Measurements from ENCODE around the gene MNT. TPM values are rescaled to one million over a fixed set of nuclear protein-coding genes. Genes with fewer than 3 reads are reported as not detected.
"Not testable (repeated sequence)": the region's sequence is repeated elsewhere in the genome, so short reads cannot be mapped to it uniquely, and the experiment has no call there.

Gene MNT
- total RNA-seq, 1 donor from 2014 or later = 29.4 TPM

GRCh38 chr17:2444382-2444781 is 43.5 kb upstream of the MNT start:
- Mint-ChIP-seq H3K27me3 (ENCODE audit: low read depth) (no peaks in the 10 kb centered on the region), H3K36me3 (ENCODE audit: low read depth) (peaks cover 11% of the 10 kb centered on the region), H3K4me1 (ENCODE audit: low read depth) (no peaks in the 10 kb centered on the region), H3K4me3 (ENCODE audit: unreplicated experiment) (no peak overlapping the region), H3K9me3 (ENCODE audit: low read depth) (peaks cover 5% of the 10 kb centered on the region), H3K27ac (ENCODE audit: unreplicated experiment) (no peak overlapping the region)
- DNase-seq (ENCODE audit: low spot score) = no peak
- TF ChIP-seq, protein P1, sequence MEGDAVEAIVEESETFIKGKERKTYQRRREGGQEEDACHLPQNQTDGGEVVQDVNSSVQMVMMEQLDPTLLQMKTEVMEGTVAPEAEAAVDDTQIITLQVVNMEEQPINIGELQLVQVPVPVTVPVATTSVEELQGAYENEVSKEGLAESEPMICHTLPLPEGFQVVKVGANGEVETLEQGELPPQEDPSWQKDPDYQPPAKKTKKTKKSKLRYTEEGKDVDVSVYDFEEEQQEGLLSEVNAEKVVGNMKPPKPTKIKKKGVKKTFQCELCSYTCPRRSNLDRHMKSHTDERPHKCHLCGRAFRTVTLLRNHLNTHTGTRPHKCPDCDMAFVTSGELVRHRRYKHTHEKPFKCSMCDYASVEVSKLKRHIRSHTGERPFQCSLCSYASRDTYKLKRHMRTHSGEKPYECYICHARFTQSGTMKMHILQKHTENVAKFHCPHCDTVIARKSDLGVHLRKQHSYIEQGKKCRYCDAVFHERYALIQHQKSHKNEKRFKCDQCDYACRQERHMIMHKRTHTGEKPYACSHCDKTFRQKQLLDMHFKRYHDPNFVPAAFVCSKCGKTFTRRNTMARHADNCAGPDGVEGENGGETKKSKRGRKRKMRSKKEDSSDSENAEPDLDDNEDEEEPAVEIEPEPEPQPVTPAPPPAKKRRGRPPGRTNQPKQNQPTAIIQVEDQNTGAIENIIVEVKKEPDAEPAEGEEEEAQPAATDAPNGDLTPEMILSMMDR (IDR thresholded peaks at IDR 0.05) = no peak

DNA sequence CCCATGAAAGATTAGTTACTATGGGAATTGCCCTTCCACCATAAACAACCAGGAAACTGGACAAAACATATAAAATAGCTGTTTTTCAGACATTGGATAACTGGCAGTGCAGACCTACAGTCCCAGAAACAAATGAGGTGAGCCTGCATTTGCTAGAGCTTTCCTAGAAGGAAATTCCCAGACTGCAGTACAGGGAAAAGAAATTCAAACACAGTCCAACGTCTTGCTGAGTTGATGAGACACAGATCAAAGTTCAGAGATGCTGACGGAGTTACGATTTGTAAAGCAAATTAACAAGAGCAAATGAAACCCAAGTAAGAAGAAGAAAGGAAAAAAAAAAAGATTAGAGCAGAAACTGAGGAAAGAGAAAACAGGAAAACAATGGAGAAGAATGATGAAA is 41.3 kb upstream of the MNT start:
- H3K9me3 Mint-ChIP-seq (ENCODE audit: low read depth) = peaks cover 5% of the 10 kb centered on the region
- H3K27me3 Mint-ChIP-seq (ENCODE audit: low read depth) = no peaks in the 10 kb centered on the region
- TF ChIP-seq, protein P1 (IDR thresholded peaks at IDR 0.05) = no peak
- no peaks in the 10 kb centered on the region for H3K4me1 Mint-ChIP-seq (ENCODE audit: low read depth)
- H3K4me3 Mint-ChIP-seq (ENCODE audit: unreplicated experiment) = no peak overlapping the region
- DNase-seq (ENCODE audit: low spot score) = no peak
- peaks cover 16% of the 10 kb centered on the region for H3K36me3 Mint-ChIP-seq (ENCODE audit: low read depth)
- peak overlapping the region; percentile 65 for H3K27ac Mint-ChIP-seq (ENCODE audit: unreplicated experiment)

GRCh38 chr17:2440930-2441329 is 40.1 kb upstream of the MNT start:
- no peak overlapping the region for H3K4me3 Mint-ChIP-seq (ENCODE audit: unreplicated experiment)

DNA sequence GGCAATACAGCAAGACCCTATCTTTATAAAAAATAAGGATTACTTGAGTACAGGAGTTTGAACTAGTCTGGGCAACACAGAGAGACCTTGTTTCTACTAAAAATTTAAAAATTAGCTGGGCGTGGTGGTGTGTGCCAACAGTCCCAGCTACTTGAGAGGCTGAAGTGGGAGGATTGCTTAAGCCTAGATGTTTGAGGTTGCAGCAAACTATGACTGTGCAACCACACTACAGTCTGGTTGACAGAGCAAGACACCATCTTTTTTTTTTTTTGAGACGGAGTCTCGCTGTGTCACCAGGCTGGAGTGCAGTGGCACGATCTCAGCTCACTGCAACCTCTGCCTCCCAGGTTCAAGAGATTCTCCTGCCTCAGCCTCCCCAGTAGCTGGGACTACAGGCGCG is 39.1 kb upstream of the MNT start:
- H3K4me3 Mint-ChIP-seq (ENCODE audit: unreplicated experiment); H3K9me3 Mint-ChIP-seq (ENCODE audit: low read depth); H3K27ac Mint-ChIP-seq (ENCODE audit: unreplicated experiment); H3K4me1 Mint-ChIP-seq (ENCODE audit: low read depth); DNase-seq (ENCODE audit: low spot score); H3K27me3 Mint-ChIP-seq (ENCODE audit: low read depth): not testable (repeated sequence)
- peaks cover 19% of the 10 kb centered on the region for H3K36me3 Mint-ChIP-seq (ENCODE audit: low read depth)

More at GRCh38 chr17:2440930-2441329, 40.1 kb upstream of the MNT start:
- no peak for DNase-seq (ENCODE audit: low spot score)
- Mint-ChIP-seq H3K27ac (ENCODE audit: unreplicated experiment) (no peak overlapping the region), H3K27me3 (ENCODE audit: low read depth) (no peaks in the 10 kb centered on the region), H3K9me3 (ENCODE audit: low read depth) (peaks cover 2% of the 10 kb centered on the region), H3K36me3 (ENCODE audit: low read depth) (peaks cover 22% of the 10 kb centered on the region), H3K4me1 (ENCODE audit: low read depth) (no peaks in the 10 kb centered on the region)
- TF ChIP-seq, protein P1 (IDR thresholded peaks at IDR 0.05) = no peak

DNA sequence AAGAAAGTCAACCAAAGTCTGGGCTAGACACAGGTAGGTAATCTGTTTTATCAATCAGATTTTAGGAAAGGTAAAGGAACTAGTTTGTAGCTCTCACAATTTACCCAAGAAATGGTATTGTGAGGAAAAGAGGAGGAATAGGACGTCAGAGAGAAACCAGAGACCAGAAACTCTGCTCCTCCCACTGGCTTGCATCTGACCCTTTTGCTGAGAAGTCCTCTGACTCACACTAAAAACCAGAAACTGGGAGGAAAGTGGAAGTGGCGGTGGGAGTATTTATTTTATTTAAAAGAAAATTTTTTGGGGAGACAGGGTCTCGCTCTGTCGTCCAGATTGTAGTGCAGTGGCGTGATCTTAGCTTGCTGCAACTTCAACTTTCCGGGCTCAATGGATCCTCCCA is 38.0 kb upstream of the MNT start:
- H3K9me3 Mint-ChIP-seq (ENCODE audit: low read depth) = no peaks in the 10 kb centered on the region
- no peaks in the 10 kb centered on the region for H3K27me3 Mint-ChIP-seq (ENCODE audit: low read depth)
- H3K36me3 Mint-ChIP-seq (ENCODE audit: low read depth) = peaks cover 19% of the 10 kb centered on the region
- no peak overlapping the region for H3K4me3 Mint-ChIP-seq (ENCODE audit: unreplicated experiment)
- TF ChIP-seq, protein P1 (IDR thresholded peaks at IDR 0.05) = no peak
- no peaks in the 10 kb centered on the region for H3K4me1 Mint-ChIP-seq (ENCODE audit: low read depth)
- no peak overlapping the region for H3K27ac Mint-ChIP-seq (ENCODE audit: unreplicated experiment)
- no peak for DNase-seq (ENCODE audit: low spot score)

DNA sequence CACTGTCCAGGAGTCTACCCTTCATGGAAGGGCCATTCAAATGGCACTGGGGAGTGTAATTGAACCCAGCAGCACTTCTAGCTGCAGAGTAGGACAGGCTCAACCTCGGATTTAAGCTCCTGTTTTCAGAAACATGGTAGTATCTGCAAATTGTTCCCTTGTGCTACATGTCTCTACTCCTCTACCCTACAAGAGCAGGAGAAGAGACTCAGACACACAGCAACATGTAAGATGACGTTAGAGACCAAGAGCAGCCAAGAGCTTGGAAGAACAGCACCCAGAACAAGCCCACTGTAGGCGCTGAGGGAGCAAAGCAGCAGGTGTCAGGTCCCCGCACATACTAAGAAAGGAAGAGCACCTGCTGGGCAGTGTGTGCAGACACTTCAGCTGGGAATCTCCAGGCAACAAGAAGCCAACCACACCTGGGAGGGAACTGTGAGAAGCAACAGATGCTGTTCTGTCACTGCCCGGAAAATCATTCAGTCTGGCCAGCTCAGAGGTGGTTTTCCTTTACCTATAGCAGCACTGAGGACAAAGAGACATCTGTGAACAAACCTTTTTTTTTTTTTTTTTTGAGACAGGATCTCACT is 35.6 kb upstream of the MNT start:
- Mint-ChIP-seq H3K27me3 (ENCODE audit: low read depth) (no peaks in the 10 kb centered on the region), H3K4me3 (ENCODE audit: unreplicated experiment) (no peak overlapping the region), H3K4me1 (ENCODE audit: low read depth) (no peaks in the 10 kb centered on the region), H3K27ac (ENCODE audit: unreplicated experiment) (no peak overlapping the region), H3K9me3 (ENCODE audit: low read depth) (no peaks in the 10 kb centered on the region), H3K36me3 (ENCODE audit: low read depth) (peaks cover 26% of the 10 kb centered on the region)
- DNase-seq (ENCODE audit: low spot score) = no peak
- TF ChIP-seq, protein P1 (IDR thresholded peaks at IDR 0.05) = no peak

All from chondrocyte (in vitro differentiated cells).